Aorta (tissue), 5 donors: ENCODE results near the gene PROX1. TPM values are rescaled to one million over a fixed set of nuclear protein-coding genes. Genes with fewer than 3 reads are reported as not detected.
A peak's percentile ranks its signal among the peaks of the same experiment; 100 is the strongest.

Experiments
- ATAC-seq: fragments of 200-7000 bp; cut with Tn5 transposase; one replicate; pipeline ENCODE4 v1.9.1; 2022; ENCODE audit warnings: moderate library complexity; ENCODE audit not compliant: low FRiP score
- DNase-seq, 2 donors: peaks; one replicate each; pipeline ENCODE4 v3.0.0-alpha.2; 2020
- H3K27ac ChIP-seq, 2 donors: one replicate each; pipeline ENCODE4 v1.5.1; 2013; ENCODE audit warnings: low read length in 2 of 2, mild to moderate bottlenecking in 2 of 2, moderate library complexity in 2 of 2, control low read depth in 1 of 2, inconsistent platforms in 1 of 2, low read depth in 1 of 2
- H3K27me3 ChIP-seq, 2 donors: one replicate each; pipeline ENCODE4 v1.6.1; 2013; ENCODE audit warnings: control low read depth in 1 of 2, low read length in 1 of 2, mild to moderate bottlenecking in 1 of 2, moderate library complexity in 1 of 2; ENCODE audit not compliant: insufficient read depth in 2 of 2, control insufficient read depth in 1 of 2
- H3K36me3 ChIP-seq, 2 donors: one replicate each; pipeline ENCODE4 v1.6.1; 2013; ENCODE audit warnings: control low read depth in 1 of 2, low read length in 1 of 2, mild to moderate bottlenecking in 1 of 2; ENCODE audit not compliant: insufficient read depth in 2 of 2, control insufficient read depth in 1 of 2
- H3K4me1 ChIP-seq, 2 donors: one replicate each; pipeline ENCODE4 v1.6.1; 2013; ENCODE audit warnings: low read length in 2 of 2, control low read depth in 1 of 2, mild to moderate bottlenecking in 1 of 2, moderate library complexity in 1 of 2; ENCODE audit not compliant: insufficient read depth in 2 of 2, control insufficient read depth in 1 of 2
- H3K4me3 ChIP-seq, 2 donors: one replicate each; pipeline ENCODE4 v1.5.1; 2013; ENCODE audit warnings: low read length in 2 of 2, control low read depth in 1 of 2, mild to moderate bottlenecking in 1 of 2
- H3K9me3 ChIP-seq: one replicate; pipeline ENCODE4 v1.6.1; 2013; ENCODE audit warnings: mild to moderate bottlenecking, low read length; ENCODE audit not compliant: control insufficient read depth
- WGBS, 2 donors: extraction: QIAGEN DNeasy Blood & Tissue Kit; methylation state at CpG; one replicate each; pipeline ENCODE4 v1.1.7; 2013; 5-methylcytosine and 5-hydroxymethylcytosine counted together
- intact Hi-C, 2 donors: fragments of 100-400 bp; cut with DNase I; formaldehyde crosslinking; loops; one replicate each; pipeline versions ENCODE4 v1.14.2 to v1.15.0; 2022
- polyA plus RNA-seq, 2 donors: library from polyadenylated mRNA; stranded (reverse); fragments of 200-250 nt; gene quantifications; one replicate each; pipeline ENCODE4 v1.2.3, GENCODE V29; 2013
- total RNA-seq, 2 donors: library from RNA; stranded (reverse); fragmentation: NEBNext Ultra II Directional; extraction: Animal tissue kit (Norgen Biotek cat#: 25700); gene quantifications; one replicate each; pipeline ENCODE4 v1.2.1, GENCODE V29; 2021
- donor health status: healthy with polysubstance abuse.
- donor health status: Bipolar disorder and iron deficiency.
- donor health status: DM: no; HTN: no; CAD: no.
- donor health status: DM: no; HTN: no; CAD: no.
- donor health status: DM: yes; HTN: yes; CAD: no.

PROX1 gene
- total and polyA plus RNA-seq, 4 donors, result 1.5 to 2.6 (median 2.5) TPM; not detected in 1

- DNase-seq, result no peak
- intact Hi-C loops, result no loop called here
- H3K36me3 ChIP-seq, result no peaks in the 10 kb centered on the region
- no peaks in the 10 kb centered on the region for H3K9me3 ChIP-seq
- H3K4me3 ChIP-seq, result no peak overlapping the region
- no peak for ATAC-seq
- H3K27me3 ChIP-seq, result no peaks in the 10 kb centered on the region
- no peak overlapping the region for H3K27ac ChIP-seq
- H3K4me1 ChIP-seq, result no peaks in the 10 kb centered on the region
- WGBS, 2 donors, result 26 to 42% methylated on average over 2 of the region's 2 CpGs
These were observed 6.2 kb downstream of the PROX1 start for GRCh38 chr1:213993929-213994328.

- WGBS, 2 donors, result 50 to 61% methylated on average over 5 of the region's 5 CpGs
- H3K9me3 ChIP-seq, result no peaks in the 10 kb centered on the region
- H3K27me3 ChIP-seq, result no peaks in the 10 kb centered on the region
- intact Hi-C loops, result no loop called here
- ATAC-seq, result no peak
- no peak overlapping the region for H3K27ac ChIP-seq
- no peaks in the 10 kb centered on the region for H3K36me3 ChIP-seq
- no peaks in the 10 kb centered on the region for H3K4me1 ChIP-seq
- no peak for DNase-seq
- H3K4me3 ChIP-seq, result no peak overlapping the region
These were observed 7.1 kb downstream of the PROX1 start for GRCh38 chr1:213994888-213995287.

- Histone ChIP-seq H3K4me3 (no peak overlapping the region), H3K9me3 (no peaks in the 10 kb centered on the region), H3K4me1 (no peaks in the 10 kb centered on the region), H3K27me3 (no peaks in the 10 kb centered on the region), H3K27ac (no peak overlapping the region), H3K36me3 (no peaks in the 10 kb centered on the region)
- DNase-seq (no peak), ATAC-seq (no peak)
- intact Hi-C loops, result no loop called here
- 73 to 81% methylated on average over 2 of the region's 2 CpGs for WGBS, 2 donors
These were observed 7.8 kb downstream of the PROX1 start for GRCh38 chr1:213995603-213996002.

GRCh38 chr1:213996320-213997037 lies 8.7 kb downstream of the PROX1 start:
- ATAC-seq (no peak), DNase-seq (no peak)
- no peaks in the 10 kb centered on the region for H3K4me1 ChIP-seq
- no peaks in the 10 kb centered on the region for H3K36me3 ChIP-seq
- no peak overlapping the region for H3K27ac ChIP-seq
- H3K27me3 ChIP-seq, result no peaks in the 10 kb centered on the region
- H3K9me3 ChIP-seq, result no peaks in the 10 kb centered on the region
- no peak overlapping the region for H3K4me3 ChIP-seq
- intact Hi-C loops, result no loop called here
- 71 to 76% methylated on average over 15 of the region's 15 CpGs for WGBS, 2 donors

- no peak for ATAC-seq
- no peak overlapping the region for H3K4me3 ChIP-seq
These were observed 9.4 kb downstream of the PROX1 start for GRCh38 chr1:213997038-213997771.

GRCh38 chr1:213997772-213998107 lies 10.0 kb downstream of the PROX1 start:
- no peaks in the 10 kb centered on the region for H3K4me1 ChIP-seq
- 92% methylated on average over 13 of the region's 13 CpGs for WGBS, 2 donors
- no peaks in the 10 kb centered on the region for H3K36me3 ChIP-seq
- intact Hi-C loops, result no loop called here
- H3K9me3 ChIP-seq, result no peaks in the 10 kb centered on the region
- ATAC-seq, result peak; percentile 7
- H3K4me3 ChIP-seq, result no peak overlapping the region
- H3K27ac ChIP-seq, result no peak overlapping the region
- no peak for DNase-seq
- no peaks in the 10 kb centered on the region for H3K27me3 ChIP-seq

More at GRCh38 chr1:213997038-213997771, 9.4 kb downstream of the PROX1 start:
- Histone ChIP-seq H3K27ac (no peak overlapping the region), H3K4me1 (no peaks in the 10 kb centered on the region), H3K36me3 (no peaks in the 10 kb centered on the region), H3K27me3 (no peaks in the 10 kb centered on the region), H3K9me3 (no peaks in the 10 kb centered on the region)
- intact Hi-C loops, result no loop called here
- 87 to 88% methylated on average over 24 of the region's 24 CpGs for WGBS, 2 donors
- no peak for DNase-seq

GRCh38 chr1:213998785-213999184 lies 11.0 kb downstream of the PROX1 start:
- H3K27ac ChIP-seq, result no peak overlapping the region
- H3K27me3 ChIP-seq, result no peaks in the 10 kb centered on the region
- H3K4me3 ChIP-seq, result no peak overlapping the region
- H3K9me3 ChIP-seq, result no peaks in the 10 kb centered on the region
- WGBS, 2 donors, result 67 to 74% methylated on average over 6 of the region's 6 CpGs
- H3K4me1 ChIP-seq, result no peaks in the 10 kb centered on the region
- intact Hi-C loops, result no loop called here
- H3K36me3 ChIP-seq, result no peaks in the 10 kb centered on the region
- ATAC-seq (no peak), DNase-seq (no peak)

GRCh38 chr1:213999732-214000131 lies 12.0 kb downstream of the PROX1 start:
- ATAC-seq, result no peak
- H3K36me3 ChIP-seq, result no peaks in the 10 kb centered on the region
- no peak for DNase-seq
- no peaks in the 10 kb centered on the region for H3K27me3 ChIP-seq
- 89 to 93% methylated on average over 2 of the region's 2 CpGs for WGBS, 2 donors
- H3K4me1 ChIP-seq, result no peaks in the 10 kb centered on the region
- intact Hi-C loops, result no loop called here
- H3K9me3 ChIP-seq, result no peaks in the 10 kb centered on the region
- no peak overlapping the region for H3K27ac ChIP-seq
- no peak overlapping the region for H3K4me3 ChIP-seq

- H3K9me3 ChIP-seq, result no peaks in the 10 kb centered on the region
- no peaks in the 10 kb centered on the region for H3K4me1 ChIP-seq
- no peak for ATAC-seq
- no peak overlapping the region for H3K4me3 ChIP-seq
- peaks cover 0 to 3% of the 10 kb centered on the region in 2 donors for H3K27me3 ChIP-seq
- WGBS, 2 donors, result 39 to 56% methylated on average over 6 of the region's 6 CpGs
- intact Hi-C loops, result no loop called here
- H3K27ac ChIP-seq, result no peak overlapping the region
- no peaks in the 10 kb centered on the region for H3K36me3 ChIP-seq
- no peak for DNase-seq
These were observed 14.3 kb downstream of the PROX1 start for GRCh38 chr1:214002060-214002459.
